Adipose tissue (tissue), 3 donors: Measurements from ENCODE around the gene NR2C2AP. TPM values are rescaled to one million over a fixed set of nuclear protein-coding genes. Genes with fewer than 3 reads are reported as not detected.

Source experiments
- H3K27ac ChIP-seq: one replicate; pipeline ENCODE4 v1.5.1; 2013; ENCODE audit warnings: low read depth, low read length
- WGBS, 3 donors: extraction: QIAGEN DNeasy Blood & Tissue Kit; methylation state at CpG; one replicate each; pipeline ENCODE4 v1.1.7; 2013; 5-methylcytosine and 5-hydroxymethylcytosine counted together
- polyA plus RNA-seq, 3 donors: library from polyadenylated mRNA; stranded (reverse); fragments of 200-250 nt; gene quantifications; one replicate each; pipeline ENCODE4 v1.2.3, GENCODE V29; 2013
- donor health status: healthy with polysubstance abuse.
- donor health status: Bipolar disorder and iron deficiency.
- donor health status: healthy.

The NR2C2AP gene
- polyA plus RNA-seq, 3 donors, result 9.3 to 16.0 (median 15.5) TPM

DNA sequence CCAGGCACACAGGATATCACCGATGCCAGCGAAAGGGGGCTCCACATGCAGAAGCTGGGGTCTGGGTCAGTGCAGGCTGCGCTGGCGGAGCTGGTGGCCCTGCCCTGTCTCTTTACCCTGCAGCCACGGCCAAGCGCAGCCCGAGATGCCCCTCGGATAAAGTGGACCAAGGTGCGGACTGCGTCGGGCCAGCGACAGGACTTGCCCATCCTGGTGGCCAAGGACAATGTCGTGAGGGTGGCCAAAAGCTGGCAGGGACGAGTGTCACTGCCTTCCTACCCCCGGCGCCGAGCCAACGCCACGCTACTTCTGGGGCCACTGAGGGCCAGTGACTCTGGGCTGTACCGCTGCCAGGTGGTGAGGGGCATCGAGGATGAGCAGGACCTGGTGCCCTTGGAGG lies 15.7 kb upstream of the NR2C2AP start:
- H3K27ac ChIP-seq, result no peak overlapping the region
- whole genome bisulfite sequencing, 3 donors, result 80 to 89% (median 88%) methylated on average over 21 of the region's 21 CpGs

- no peak overlapping the region for H3K27ac ChIP-seq
- 49 to 66% (median 59%) methylated on average over 4 of the region's 4 CpGs for WGBS, 3 donors
Measured at GRCh38 chr19:19217099-19217498, 13.9 kb upstream of the NR2C2AP start.

DNA sequence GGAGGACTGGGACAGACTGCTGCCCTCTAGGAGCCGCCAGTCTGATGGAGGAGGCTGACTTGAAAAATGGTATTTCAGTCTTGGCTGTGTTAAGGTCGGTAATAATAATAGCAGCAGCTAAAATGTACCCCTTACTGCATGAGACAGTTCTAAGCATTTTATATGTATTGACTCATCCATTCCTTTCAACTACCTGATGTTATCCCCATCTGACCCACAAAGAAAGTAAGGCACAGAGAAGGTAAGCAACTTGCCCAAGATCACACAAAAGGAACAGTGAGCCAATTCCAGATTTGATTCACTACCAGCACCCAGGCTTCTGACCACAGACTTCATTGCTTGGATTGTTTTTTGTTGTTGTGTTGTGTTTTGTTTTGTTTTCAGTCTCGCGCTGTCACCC lies 12.6 kb upstream of the NR2C2AP start:
- no peak overlapping the region for H3K27ac ChIP-seq
- 67 to 79% (median 72%) methylated on average over 4 of the region's 4 CpGs for WGBS, 3 donors

GRCh38 chr19:19214892-19215291 lies 11.7 kb upstream of the NR2C2AP start:
- no peak overlapping the region for H3K27ac ChIP-seq
- 0 to 3% (median 1%) methylated on average over 8 of the region's 8 CpGs for WGBS, 3 donors

DNA sequence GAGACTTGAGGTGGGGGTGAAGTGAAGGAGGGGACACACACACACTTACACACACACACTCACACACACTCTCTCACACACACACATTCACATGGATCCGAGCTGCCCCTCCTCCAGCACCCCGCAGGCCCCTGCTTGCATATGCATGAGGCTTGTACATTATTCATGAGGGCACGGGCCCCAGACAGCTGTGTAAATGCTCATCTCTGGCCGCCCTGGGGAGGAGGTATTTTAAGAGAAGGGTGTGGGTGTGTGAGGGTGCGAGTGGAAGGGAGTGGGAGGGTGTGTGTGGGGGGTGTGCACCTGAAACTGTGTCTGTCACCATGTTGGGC lies 10.9 kb upstream of the NR2C2AP start:
- H3K27ac ChIP-seq, result no peak overlapping the region
- WGBS, 3 donors, result 6 to 8% (median 7%) methylated on average over 5 of the region's 5 CpGs

DNA sequence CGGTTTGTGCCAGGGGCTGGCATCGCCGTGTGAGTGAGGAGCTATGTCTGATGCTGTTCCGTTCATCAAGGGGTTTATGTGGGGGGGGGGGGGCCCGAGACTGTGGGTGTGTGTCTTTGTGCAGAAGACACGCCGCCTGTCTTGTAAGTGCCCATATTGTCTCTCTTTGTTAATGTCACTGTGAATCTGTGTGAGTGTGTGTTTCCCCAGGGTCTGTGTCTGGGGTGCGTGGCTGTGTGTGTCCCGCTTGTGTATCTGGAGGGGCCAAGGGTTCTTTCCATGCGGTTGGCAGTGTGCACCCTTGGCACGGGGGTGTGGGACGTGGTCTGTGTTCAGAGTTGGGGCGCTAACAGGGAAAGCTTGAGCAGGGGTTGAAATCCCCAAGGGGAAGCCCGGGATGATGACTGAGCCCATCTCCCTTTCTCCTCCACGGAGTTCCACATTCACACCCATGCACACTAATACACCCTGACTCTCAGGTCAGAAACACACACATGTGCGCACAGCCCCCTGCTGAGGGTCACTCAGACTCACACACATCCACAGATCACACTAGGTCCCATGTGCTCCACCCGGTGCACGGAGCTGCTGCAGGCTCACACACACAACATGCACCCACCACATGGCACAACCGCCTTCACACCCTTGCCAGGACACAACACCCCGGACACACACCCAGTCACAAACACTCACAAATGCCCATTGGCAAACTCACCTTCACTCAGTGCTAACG lies 10.4 kb upstream of the NR2C2AP start:
- H3K27ac ChIP-seq, result no peak overlapping the region
- WGBS, 3 donors, result 42 to 48% (median 46%) methylated on average over 21 of the region's 21 CpGs

DNA sequence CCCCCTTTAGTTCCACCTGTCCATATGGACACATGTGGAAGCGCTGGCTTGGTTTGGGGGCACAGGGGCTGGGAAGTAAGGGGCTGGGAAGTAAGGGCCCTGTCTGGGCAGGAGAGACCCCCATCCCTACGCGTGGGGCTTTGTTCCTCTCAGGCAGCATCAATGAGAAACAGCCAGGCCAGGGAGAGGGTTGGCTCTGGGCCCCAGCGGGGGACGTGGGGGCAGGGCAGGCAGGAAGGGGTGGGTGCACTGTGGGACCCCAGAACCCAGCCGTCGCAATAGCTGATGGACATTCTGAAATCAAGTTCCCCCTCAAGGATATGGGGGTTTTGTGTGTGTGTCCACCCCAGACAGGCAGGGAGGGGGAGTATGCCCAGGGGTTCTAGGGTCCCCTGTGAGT lies 9.7 kb upstream of the NR2C2AP start:
- 8 to 10% (median 9%) methylated on average over 7 of the region's 7 CpGs for WGBS, 3 donors
- no peak overlapping the region for H3K27ac ChIP-seq

DNA sequence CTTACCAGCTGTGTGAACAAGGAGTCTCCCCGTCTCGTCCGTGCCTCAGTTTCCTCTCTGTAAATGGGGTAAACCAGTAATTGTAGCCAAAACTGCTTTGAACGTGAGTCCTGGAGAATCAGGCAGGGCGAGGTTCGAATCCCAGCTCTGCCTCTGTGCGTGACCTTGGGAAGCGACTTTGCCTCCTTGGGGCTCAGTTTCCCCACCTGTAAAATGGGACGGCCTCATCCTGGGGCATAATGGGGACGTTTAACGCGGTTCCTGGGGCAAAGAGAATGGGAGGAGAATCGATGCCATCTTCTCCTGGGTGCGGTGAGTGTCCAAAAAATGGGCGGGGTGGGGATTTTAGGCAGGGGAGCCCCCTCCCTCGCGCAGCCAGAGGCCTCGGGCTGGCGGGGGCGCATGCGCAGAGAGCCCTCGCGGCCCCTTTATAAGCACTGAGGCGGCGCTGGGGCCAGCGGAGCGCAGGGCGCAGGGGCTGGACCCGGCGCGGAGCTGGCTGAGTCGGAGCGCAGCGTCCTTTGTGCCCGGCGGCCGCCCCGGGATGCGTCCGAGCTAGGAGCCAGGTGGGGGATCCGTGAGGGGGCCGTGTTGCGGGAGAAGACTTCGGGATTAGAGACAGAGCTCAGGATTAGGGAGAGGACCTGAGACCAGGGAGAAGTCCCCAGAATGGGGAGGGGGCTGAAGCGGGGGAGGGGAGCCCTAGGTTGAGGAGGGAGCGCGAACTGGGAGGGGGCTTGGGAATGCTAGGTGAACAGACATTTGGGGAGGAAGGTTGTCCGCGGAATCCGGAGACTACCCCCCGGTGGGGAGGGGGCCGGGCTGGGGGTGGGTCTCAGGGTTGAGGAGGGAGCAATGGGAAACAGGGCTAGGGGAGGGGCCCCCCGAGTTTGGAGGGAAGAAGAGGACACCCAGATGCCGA lies 8.5 kb upstream of the NR2C2AP start, which contains the start of gene NCAN:
Gene NCAN (plus strand): TSS at position 460 of the 922 bp plus-strand sequence. CDS start 4,996 bp downstream, outside the sequence.
- H3K27ac ChIP-seq, result no peak within 1 kb of the TSS
- WGBS, 3 donors, result 7 to 9% (median 8%) methylated on average over 46 to 54 of the region's 54 CpGs

GRCh38 chr19:19209372-19209771 lies 6.2 kb upstream of the NR2C2AP start:
- 54 to 64% (median 63%) methylated on average over 9 of the region's 9 CpGs for WGBS, 3 donors
- H3K27ac ChIP-seq, result no peak overlapping the region

- 46 to 58% (median 58%) methylated on average over 8 of the region's 8 CpGs for WGBS, 3 donors
- H3K27ac ChIP-seq, result no peak overlapping the region
Measured at GRCh38 chr19:19207637-19208572, 4.7 kb upstream of the NR2C2AP start.

DNA sequence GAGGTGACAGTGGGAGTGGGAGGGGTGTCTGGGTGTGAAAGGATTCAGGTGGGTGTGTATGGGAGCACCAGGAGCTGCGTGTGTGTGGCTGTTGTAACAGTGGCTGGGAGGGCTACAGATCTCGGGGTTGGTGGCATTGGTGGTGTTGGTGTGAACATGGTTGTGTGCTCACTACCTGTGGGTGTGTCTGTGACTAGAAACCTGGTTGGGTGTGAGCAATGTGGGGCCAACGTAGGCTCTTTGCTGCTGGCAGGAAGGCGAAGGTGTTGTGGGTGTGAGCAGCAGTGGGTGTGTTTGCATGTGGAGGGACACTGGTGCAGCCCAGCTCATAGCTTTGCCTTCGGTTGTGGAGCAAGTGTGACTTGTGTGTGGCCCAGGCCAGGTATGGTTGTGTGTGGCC lies 3.7 kb upstream of the NR2C2AP start:
- no peak overlapping the region for H3K27ac ChIP-seq
- WGBS, 3 donors, result 55 to 72% (median 64%) methylated on average over 5 of the region's 5 CpGs

GRCh38 chr19:19205416-19206410 lies 2.5 kb upstream of the NR2C2AP start:
- H3K27ac ChIP-seq, result no peak overlapping the region
- WGBS, 3 donors, result 49 to 52% (median 52%) methylated on average over 14 of the region's 14 CpGs

GRCh38 chr19:19204181-19204580 lies 967 bp upstream of the NR2C2AP start:
- 67 to 72% (median 72%) methylated on average over 13 of the region's 13 CpGs for WGBS, 3 donors
- H3K27ac ChIP-seq, result no peak overlapping the region

DNA sequence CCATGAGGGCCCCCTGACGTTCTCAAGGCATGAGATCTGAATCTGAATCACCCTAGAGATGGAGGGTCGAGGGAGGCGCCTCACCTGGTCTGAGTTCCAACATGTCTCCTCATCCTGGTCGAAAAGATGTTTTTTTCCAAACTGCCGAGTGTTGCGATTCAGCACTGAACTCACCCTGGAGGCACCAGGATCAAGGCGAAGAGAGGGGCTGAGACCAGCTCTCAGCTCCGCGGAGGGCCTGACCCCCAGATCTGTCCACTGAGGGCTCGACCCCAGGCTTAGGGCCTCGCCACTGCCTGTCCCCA lies 555 bp downstream of the NR2C2AP start:
- no peak overlapping the region for H3K27ac ChIP-seq
- 13 to 18% (median 15%) methylated on average over 11 of the region's 11 CpGs for WGBS, 3 donors

- H3K27ac ChIP-seq, result no peak overlapping the region
- WGBS, 3 donors, result 74 to 79% (median 75%) methylated on average over 19 of the region's 19 CpGs
Measured at GRCh38 chr19:19201697-19202630, 1.2 kb downstream of the NR2C2AP start.

GRCh38 chr19:19193926-19194325 lies 9.3 kb downstream of the NR2C2AP start:
- 54 to 77% (median 72%) methylated on average over 5 of the region's 5 CpGs for WGBS, 3 donors
- no peak overlapping the region for H3K27ac ChIP-seq
